ENCODE measurements around the gene FCRL3. TPM values are rescaled to one million over a fixed set of nuclear protein-coding genes. Genes with fewer than 3 reads are reported as not detected.

FCRL3 gene
- total RNA-seq, 4 donors from 2014 or later: 0.12 to 0.35 TPM; not detected in 2

GRCh38 chr1:157648317-157648716 lies 52.3 kb downstream of the FCRL3 start:
- Histone ChIP-seq H3K4me1 (no peaks in the 10 kb centered on the region), H3K4me3 (no peak overlapping the region), H3K27ac (no peak overlapping the region), H3K9me3 (no peaks in the 10 kb centered on the region), H3K27me3 (peaks cover 4% of the 10 kb centered on the region), H3K36me3 (no peaks in the 10 kb centered on the region)
- 77 to 97% methylated on average over 3 of the region's 3 CpGs for WGBS, 2 donors (ENCODE audit: low coverage in 1 of 2)
- ATAC-seq: no peak
- TF ChIP-seq POLR2AphosphoS5 (IDR thresholded peaks at IDR 0.05) (no peak), POLR2A (IDR thresholded peaks at IDR 0.05) (no peak), EP300 (IDR thresholded peaks at IDR 0.05) (no peak)
- TF ChIP-seq, protein P1, sequence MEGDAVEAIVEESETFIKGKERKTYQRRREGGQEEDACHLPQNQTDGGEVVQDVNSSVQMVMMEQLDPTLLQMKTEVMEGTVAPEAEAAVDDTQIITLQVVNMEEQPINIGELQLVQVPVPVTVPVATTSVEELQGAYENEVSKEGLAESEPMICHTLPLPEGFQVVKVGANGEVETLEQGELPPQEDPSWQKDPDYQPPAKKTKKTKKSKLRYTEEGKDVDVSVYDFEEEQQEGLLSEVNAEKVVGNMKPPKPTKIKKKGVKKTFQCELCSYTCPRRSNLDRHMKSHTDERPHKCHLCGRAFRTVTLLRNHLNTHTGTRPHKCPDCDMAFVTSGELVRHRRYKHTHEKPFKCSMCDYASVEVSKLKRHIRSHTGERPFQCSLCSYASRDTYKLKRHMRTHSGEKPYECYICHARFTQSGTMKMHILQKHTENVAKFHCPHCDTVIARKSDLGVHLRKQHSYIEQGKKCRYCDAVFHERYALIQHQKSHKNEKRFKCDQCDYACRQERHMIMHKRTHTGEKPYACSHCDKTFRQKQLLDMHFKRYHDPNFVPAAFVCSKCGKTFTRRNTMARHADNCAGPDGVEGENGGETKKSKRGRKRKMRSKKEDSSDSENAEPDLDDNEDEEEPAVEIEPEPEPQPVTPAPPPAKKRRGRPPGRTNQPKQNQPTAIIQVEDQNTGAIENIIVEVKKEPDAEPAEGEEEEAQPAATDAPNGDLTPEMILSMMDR (IDR thresholded peaks at IDR 0.05): no peak

- no peak overlapping the region for H3K27ac ChIP-seq
- no peaks in the 10 kb centered on the region for H3K4me1 ChIP-seq
- TF ChIP-seq EP300 (IDR thresholded peaks at IDR 0.05) (no peak), POLR2A (IDR thresholded peaks at IDR 0.05) (no peak), POLR2AphosphoS5 (IDR thresholded peaks at IDR 0.05) (no peak)
- TF ChIP-seq, protein P1 (IDR thresholded peaks at IDR 0.05): no peak
- ATAC-seq: no peak
- no peaks in the 10 kb centered on the region for H3K36me3 ChIP-seq
- peaks cover 4% of the 10 kb centered on the region for H3K27me3 ChIP-seq
- H3K9me3 ChIP-seq: no peaks in the 10 kb centered on the region
- H3K4me3 ChIP-seq: no peak overlapping the region
Measured at GRCh38 chr1:157646144-157646543, 54.4 kb downstream of the FCRL3 start.

- 11 to 39% methylated on average over 1 to 2 of the region's 2 CpGs for WGBS, 2 donors (ENCODE audit: low coverage in 1 of 2)
- ATAC-seq: no peak
Measured at GRCh38 chr1:157641177-157641576, 59.4 kb downstream of the FCRL3 start.

DNA sequence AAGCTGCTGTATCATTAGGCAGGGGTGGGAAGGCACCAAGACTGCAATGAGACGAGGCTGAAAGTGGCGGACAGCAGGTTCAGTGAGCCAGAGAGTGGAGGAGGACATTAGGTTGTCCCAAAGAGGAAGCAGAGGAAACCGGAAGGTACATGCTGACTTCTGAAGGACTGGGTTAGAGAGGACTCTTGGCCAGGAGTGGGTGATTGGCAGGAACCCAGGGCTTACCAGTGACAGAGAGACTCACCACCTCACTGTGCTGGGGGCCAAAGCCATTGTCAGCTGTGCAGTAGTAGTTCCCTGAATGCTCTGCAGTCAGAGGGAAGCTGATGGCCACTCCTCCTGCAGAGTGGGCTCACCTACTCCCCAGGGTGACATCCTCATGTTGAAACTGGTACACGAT lies 60.8 kb downstream of the FCRL3 start:
- H3K4me1 ChIP-seq: no peaks in the 10 kb centered on the region
- H3K4me3 ChIP-seq: no peak overlapping the region
- H3K27ac ChIP-seq: no peak overlapping the region
- H3K36me3 ChIP-seq: no peaks in the 10 kb centered on the region
- 42 to 78% methylated on average over 3 of the region's 4 CpGs for WGBS, 2 donors (ENCODE audit: low coverage in 1 of 2)
- H3K27me3 ChIP-seq: no peaks in the 10 kb centered on the region
- no peak for ATAC-seq
- TF ChIP-seq, protein P1 (IDR thresholded peaks at IDR 0.05): no peak
- TF ChIP-seq EP300 (IDR thresholded peaks at IDR 0.05) (no peak), POLR2AphosphoS5 (IDR thresholded peaks at IDR 0.05) (no peak), POLR2A (IDR thresholded peaks at IDR 0.05) (no peak)
- no peaks in the 10 kb centered on the region for H3K9me3 ChIP-seq

More at GRCh38 chr1:157641177-157641576, 59.4 kb downstream of the FCRL3 start:
- Histone ChIP-seq H3K27ac (no peak overlapping the region), H3K4me3 (no peak overlapping the region), H3K9me3 (no peaks in the 10 kb centered on the region), H3K4me1 (no peaks in the 10 kb centered on the region), H3K27me3 (no peaks in the 10 kb centered on the region), H3K36me3 (no peaks in the 10 kb centered on the region)
- TF ChIP-seq EP300 (IDR thresholded peaks at IDR 0.05): no peak
- TF ChIP-seq POLR2A (IDR thresholded peaks at IDR 0.05): no peak
- TF ChIP-seq, protein P1 (IDR thresholded peaks at IDR 0.05): no peak
- no peak for TF ChIP-seq POLR2AphosphoS5 (IDR thresholded peaks at IDR 0.05)

DNA sequence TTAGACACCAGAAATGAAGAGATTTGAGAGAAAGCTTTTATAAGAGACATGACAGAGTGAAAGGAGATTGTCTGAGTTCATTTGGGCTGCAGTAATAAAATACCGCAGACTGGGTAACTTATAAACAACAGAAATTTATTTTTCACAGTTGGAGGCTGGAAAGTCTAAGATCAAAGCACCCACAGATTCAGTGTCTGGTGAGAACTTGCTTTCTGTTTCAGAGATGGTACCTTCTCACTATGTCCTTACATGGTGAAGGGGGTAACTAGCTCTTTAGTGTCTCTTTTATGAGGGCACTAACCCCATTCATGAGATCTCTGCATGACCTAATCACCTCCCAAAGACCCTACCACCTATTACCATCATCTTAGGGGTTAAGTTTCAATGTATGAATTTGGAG lies 71.8 kb downstream of the FCRL3 start:
- H3K4me3 ChIP-seq: no peak overlapping the region
- no peaks in the 10 kb centered on the region for H3K4me1 ChIP-seq
- peaks cover 13% of the 10 kb centered on the region for H3K27me3 ChIP-seq
- 71 to 78% methylated on average over 1 of the region's 1 CpG for WGBS, 2 donors (ENCODE audit: low coverage in 1 of 2)
- H3K36me3 ChIP-seq: no peaks in the 10 kb centered on the region
- no peak for TF ChIP-seq POLR2AphosphoS5 (IDR thresholded peaks at IDR 0.05)
- TF ChIP-seq POLR2A (IDR thresholded peaks at IDR 0.05): no peak
- TF ChIP-seq, protein P1 (IDR thresholded peaks at IDR 0.05): no peak
- no peak for TF ChIP-seq EP300 (IDR thresholded peaks at IDR 0.05)
- H3K27ac ChIP-seq: no peak overlapping the region
- no peak for ATAC-seq
- H3K9me3 ChIP-seq: no peaks in the 10 kb centered on the region

Other genes starting within 250 kb of the FCRL3 start
- under 1 TPM in 2 of 4 donors, not detected in 2; 0.05 to 0.13 TPM for gene FCRL5, start 148.3 kb downstream of the FCRL3 start, total RNA-seq
- under 1 TPM in 1 of 4 donors, not detected in 3; 0.35 TPM for gene FCRL4, start 102.7 kb downstream of the FCRL3 start, total RNA-seq
- under 1 TPM in 1 of 4 donors, not detected in 3; 0.27 TPM for gene FCRL2, start 76.4 kb upstream of the FCRL3 start, total RNA-seq
- gene FCRL1, start 119.4 kb upstream of the FCRL3 start, total RNA-seq: 1 to 10 TPM in 1 of 4 donors, not detected in 3; 1.2 TPM
- under 1 TPM in 1 of 4 donors, not detected in 3; 0.40 TPM for gene CD5L, start 141.0 kb upstream of the FCRL3 start, total RNA-seq

Measured in gastroesophageal sphincter (tissue), 4 donors.